Spinal cord (tissue), 10 donors: ENCODE measurements around the gene RREB1. TPM values are rescaled to one million over a fixed set of nuclear protein-coding genes. Genes with fewer than 3 reads are reported as not detected.
A peak's percentile ranks its signal among the peaks of the same experiment; 100 is the strongest.

Experiments
- DNase-seq, 6 donors: peaks; one replicate each; pipeline versions ENCODE4 v3.0.0 to v3.0.0-alpha.2; 2013 to 2015; ENCODE audit warnings: low spot score in 6 of 6, low read depth in 4 of 6
- H3K27ac ChIP-seq: one replicate; pipeline ENCODE4 v1.5.1; 2013; ENCODE audit warnings: low read depth, low read length, control low read depth
- H3K27me3 ChIP-seq: one replicate; pipeline ENCODE4 v1.6.1; 2013; ENCODE audit warnings: low read length; ENCODE audit not compliant: control insufficient read depth, insufficient read depth
- H3K36me3 ChIP-seq: one replicate; pipeline ENCODE4 v1.6.1; 2013; ENCODE audit warnings: low read length; ENCODE audit not compliant: control insufficient read depth, insufficient read depth
- H3K4me1 ChIP-seq: one replicate; pipeline ENCODE4 v1.6.1; 2013; ENCODE audit warnings: low read length; ENCODE audit not compliant: control insufficient read depth, insufficient read depth
- H3K4me3 ChIP-seq: one replicate; pipeline ENCODE4 v1.5.1; 2013; ENCODE audit warnings: low read depth, low read length, control low read depth
- H3K9me3 ChIP-seq: one replicate; pipeline ENCODE4 v1.6.1; 2013; ENCODE audit warnings: low read length; ENCODE audit not compliant: control insufficient read depth, insufficient read depth
- WGBS: methylation state at CpG from one replicate; pipeline ENCODE4 v1.1.5; 2013; ENCODE audit warnings: missing lambda C conversion rate; ENCODE audit not compliant: insufficient coverage; 5-methylcytosine and 5-hydroxymethylcytosine counted together
- long read RNA-seq, 4 donors: transcript quantifications; one replicate each; lab custom pipeline, GENCODE V29; 2026
- polyA plus RNA-seq, 2 donors: library from polyadenylated mRNA; unstranded; fragments of 120-200 nt; gene quantifications; one replicate each; pipeline ENCODE4 v1.2.1, GENCODE V29; 2013; ENCODE audit not compliant: insufficient read length in 2 of 2
- total RNA-seq, 2 donors: library from RNA; depleted of rRNA in 1 of 2; stranded (reverse); fragments of 120-200 nt in 1 of 2; fragments of >200 nt in 1 of 2; gene quantifications; one replicate each; pipeline versions ENCODE4 v1.2.3 to v1.2.4, GENCODE V29; 2013 to 2014
- donor health status: healthy.

The RREB1 gene
- total RNA-seq (10 to 100 TPM; 12.3 to 16.4 TPM), polyA plus RNA-seq (1 to 10 TPM; 7.2 to 8.3 TPM)
- long read RNA-seq, donor 1, partial matches to known transcripts: 38 of 38 reads
- long read RNA-seq, donor 1, other reads (novel, unspliced or antisense): 0 of 38 reads
- long read RNA-seq, donor 2: 0 reads
- long read RNA-seq, donor 3: 0 reads
- long read RNA-seq, donor 4, partial matches to known transcripts: 35 of 81 reads
- long read RNA-seq, donor 4, other reads (novel, unspliced or antisense): 46 of 81 reads

GRCh38 chr6:7107578-7108195, at the start of gene RREB1:
Gene RREB1, plus strand, starts transcription at chr6:7107961. Its CDS starts 73,951 bp downstream, at chr6:7181912.
- DNase-seq: peak in 2 of 6 donors; percentile 60 to 67
- Histone ChIP-seq H3K27ac (peak within 1 kb of the TSS; percentile 83), H3K4me3 (peak within 1 kb of the TSS; percentile 91), H3K36me3 (no peaks in the 10 kb centered on the region), H3K27me3 (peaks cover 39% of the 10 kb centered on the region), H3K4me1 (peaks cover 27% of the 10 kb centered on the region), H3K9me3 (no peaks in the 10 kb centered on the region)
- under 1% methylated on average over 50 of the region's 59 CpGs for WGBS

DNA sequence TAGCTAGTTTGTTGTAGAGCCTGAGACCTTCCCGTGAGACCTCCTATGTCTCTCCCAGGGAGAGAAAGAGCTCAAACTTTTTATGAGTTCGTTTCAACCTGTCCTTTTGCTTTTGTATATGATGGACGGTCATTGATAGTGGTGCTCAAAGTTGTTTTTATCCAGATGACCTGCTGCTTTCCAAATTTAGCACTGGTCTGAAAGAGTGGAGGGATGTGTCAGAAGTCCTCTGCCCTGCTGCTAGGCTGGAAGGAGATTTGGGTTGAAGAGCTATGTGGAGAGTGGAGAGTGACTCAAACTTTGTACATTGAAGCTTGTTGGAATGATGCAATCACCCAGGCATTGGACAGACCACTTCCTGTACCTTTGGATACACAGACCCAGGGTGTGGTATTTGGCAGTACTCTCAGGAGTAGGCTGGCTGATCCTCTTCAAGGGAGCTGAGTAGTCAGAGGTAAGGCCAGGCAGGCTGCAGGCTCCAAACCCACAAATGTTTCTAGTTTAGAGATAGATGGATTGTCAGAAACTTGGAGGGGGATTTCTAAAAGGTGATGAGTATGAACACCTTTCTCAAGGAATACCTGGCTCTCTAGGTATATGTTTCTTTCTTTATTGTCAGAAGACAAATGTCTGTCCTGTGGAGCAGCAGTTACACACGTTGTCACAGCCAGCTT, 49.4 kb upstream of the RREB1 start:
- no peak overlapping the region for H3K27ac ChIP-seq
- 85% methylated on average over 3 of the region's 4 CpGs for WGBS
- no peak for DNase-seq
- no peak overlapping the region for H3K4me3 ChIP-seq
- no peaks in the 10 kb centered on the region for H3K9me3 ChIP-seq
- no peaks in the 10 kb centered on the region for H3K27me3 ChIP-seq
- H3K4me1 ChIP-seq: no peaks in the 10 kb centered on the region
- H3K36me3 ChIP-seq: no peaks in the 10 kb centered on the region

DNA sequence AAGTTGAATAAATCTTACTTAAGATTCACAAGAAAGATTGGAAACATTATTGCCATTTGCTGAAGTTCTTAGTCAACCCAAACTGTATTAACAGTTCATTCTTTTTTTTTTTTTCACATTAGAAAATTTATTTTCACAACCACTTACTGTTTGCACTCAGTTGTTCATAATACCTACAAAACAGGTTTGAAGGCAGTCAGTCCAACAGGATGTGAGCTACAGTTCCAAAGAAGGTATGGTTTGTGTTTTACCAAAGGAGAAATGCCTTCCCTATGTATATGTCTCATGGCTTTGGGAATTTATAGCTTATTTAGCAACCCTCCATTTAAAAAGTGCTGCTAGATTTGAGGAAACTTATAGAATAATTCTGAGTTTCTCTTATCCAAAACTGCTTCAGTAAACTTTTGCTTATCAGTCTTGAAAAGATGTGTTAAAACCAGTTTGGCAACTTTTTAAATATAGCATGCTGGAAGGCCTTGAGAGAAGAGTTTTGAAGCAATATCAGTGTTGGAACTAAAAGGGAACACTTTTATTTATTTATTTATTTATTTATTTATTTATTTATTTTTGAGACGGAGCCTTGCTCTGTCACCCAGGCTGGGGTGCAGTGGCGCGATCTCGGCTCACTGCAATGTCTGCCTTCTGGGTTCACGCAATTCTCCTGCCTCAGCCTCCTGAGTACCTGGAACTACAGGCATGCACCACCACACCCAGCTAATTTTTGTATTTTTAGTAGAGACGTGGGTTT, 46.8 kb upstream of the RREB1 start:
- H3K36me3 ChIP-seq: no peaks in the 10 kb centered on the region
- no peaks in the 10 kb centered on the region for H3K4me1 ChIP-seq
- no peak overlapping the region for H3K27ac ChIP-seq
- no peak for DNase-seq
- H3K4me3 ChIP-seq: no peak overlapping the region
- WGBS: 98% methylated on average over 5 of the region's 6 CpGs
- H3K9me3 ChIP-seq: no peaks in the 10 kb centered on the region
- no peaks in the 10 kb centered on the region for H3K27me3 ChIP-seq

DNA sequence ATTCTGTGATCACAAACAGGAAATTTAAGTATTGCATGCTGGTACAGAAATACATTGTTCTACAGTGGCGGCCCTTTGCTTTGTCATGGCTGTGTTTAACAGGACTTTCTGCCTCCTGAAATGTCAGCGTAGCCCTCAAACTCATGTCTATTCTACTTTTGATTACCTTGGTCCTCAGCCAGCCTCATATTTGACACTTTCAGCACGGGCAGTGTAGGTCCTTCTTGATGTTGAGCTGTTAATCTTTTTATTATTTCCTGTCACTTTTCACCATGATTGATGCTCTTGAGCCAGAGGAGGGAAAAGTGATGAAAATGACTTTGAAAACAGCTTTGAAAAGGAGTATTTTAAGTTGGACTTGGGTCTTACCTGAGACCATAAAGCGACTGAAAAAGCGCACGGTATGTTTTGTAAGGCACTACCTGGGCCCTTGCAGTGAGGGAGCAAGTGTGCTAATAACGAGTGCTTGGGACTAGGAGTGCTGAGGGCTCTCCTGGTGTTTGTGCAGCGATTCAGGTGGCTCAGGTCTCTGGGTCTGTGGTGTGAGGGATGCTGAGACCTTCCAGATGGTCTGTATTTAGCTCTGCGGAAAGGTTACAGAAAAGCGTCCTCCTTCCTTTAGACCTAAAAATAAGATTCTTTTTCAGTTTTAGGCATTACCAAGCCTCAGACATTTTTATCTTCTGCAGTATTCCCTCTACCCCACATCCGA, 45.2 kb upstream of the RREB1 start:
- Histone ChIP-seq H3K27ac (no peak overlapping the region), H3K4me3 (no peak overlapping the region), H3K27me3 (no peaks in the 10 kb centered on the region), H3K9me3 (no peaks in the 10 kb centered on the region), H3K4me1 (no peaks in the 10 kb centered on the region), H3K36me3 (no peaks in the 10 kb centered on the region)
- DNase-seq: no peak
- WGBS: 66% methylated on average over 5 of the region's 11 CpGs

GRCh38 chr6:7067305-7067704, 40.5 kb upstream of the RREB1 start:
- H3K27ac ChIP-seq: no peak overlapping the region

GRCh38 chr6:7071405-7071804, 36.4 kb upstream of the RREB1 start:
- H3K4me1 ChIP-seq: no peaks in the 10 kb centered on the region
- DNase-seq: no peak
- WGBS: 82% methylated on average over 2 of the region's 2 CpGs
- H3K4me3 ChIP-seq: no peak overlapping the region
- no peaks in the 10 kb centered on the region for H3K9me3 ChIP-seq
- no peaks in the 10 kb centered on the region for H3K27me3 ChIP-seq
- no peak overlapping the region for H3K27ac ChIP-seq
- no peaks in the 10 kb centered on the region for H3K36me3 ChIP-seq

More at GRCh38 chr6:7067305-7067704, 40.5 kb upstream of the RREB1 start:
- no peaks in the 10 kb centered on the region for H3K4me1 ChIP-seq
- no peak for DNase-seq
- H3K4me3 ChIP-seq: no peak overlapping the region
- H3K27me3 ChIP-seq: no peaks in the 10 kb centered on the region
- no peaks in the 10 kb centered on the region for H3K36me3 ChIP-seq
- H3K9me3 ChIP-seq: no peaks in the 10 kb centered on the region
- 80% methylated on average over 1 of the region's 3 CpGs for WGBS

DNA sequence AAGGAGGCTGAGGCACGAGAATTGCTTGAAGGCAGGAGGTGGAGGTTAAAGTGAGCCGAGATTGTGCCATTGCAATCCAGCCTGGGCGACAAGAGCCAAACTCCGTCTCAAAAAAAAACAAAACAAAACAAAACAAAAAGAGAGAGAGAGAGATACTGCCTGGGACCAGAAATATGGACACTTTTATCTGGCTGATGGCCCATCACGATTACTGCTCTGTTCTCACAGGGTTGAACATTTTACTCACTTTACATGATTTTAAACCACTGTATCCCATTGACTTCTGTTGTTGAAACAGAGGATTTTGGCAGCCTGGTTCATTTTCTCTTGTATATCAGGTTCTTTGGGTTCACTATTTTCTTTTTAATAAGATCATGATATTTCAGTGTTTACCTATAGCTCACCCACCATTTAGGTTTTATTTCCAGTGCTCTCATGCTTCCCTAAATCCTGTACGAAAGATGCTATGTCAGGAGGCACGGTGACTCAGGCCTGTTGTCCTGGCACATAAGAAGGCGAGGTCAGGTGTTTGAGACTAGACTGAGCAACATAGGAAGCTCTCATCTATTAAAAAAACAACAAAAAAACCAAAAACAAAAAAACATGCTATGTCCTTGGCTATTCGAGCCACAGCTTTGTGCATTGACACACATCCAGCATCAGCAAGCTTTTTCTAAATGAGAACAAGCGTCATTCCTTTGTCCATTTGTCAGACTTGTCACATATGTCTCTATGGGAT, 34.5 kb upstream of the RREB1 start:
- 89% methylated on average over 3 of the region's 10 CpGs for WGBS
- no peak for DNase-seq
- H3K9me3 ChIP-seq: no peaks in the 10 kb centered on the region
- H3K4me3 ChIP-seq: no peak overlapping the region
- H3K36me3 ChIP-seq: no peaks in the 10 kb centered on the region
- H3K27ac ChIP-seq: no peak overlapping the region
- no peaks in the 10 kb centered on the region for H3K27me3 ChIP-seq
- no peaks in the 10 kb centered on the region for H3K4me1 ChIP-seq

- no peak overlapping the region for H3K27ac ChIP-seq
- WGBS: 94% methylated on average over 2 of the region's 9 CpGs
Observed at GRCh38 chr6:7073821-7074525, 33.8 kb upstream of the RREB1 start.

More at GRCh38 chr6:7073821-7074525, 33.8 kb upstream of the RREB1 start:
- Histone ChIP-seq H3K36me3 (no peaks in the 10 kb centered on the region), H3K27me3 (no peaks in the 10 kb centered on the region), H3K4me3 (no peak overlapping the region), H3K9me3 (no peaks in the 10 kb centered on the region), H3K4me1 (no peaks in the 10 kb centered on the region)
- DNase-seq: no peak
